Sigmoid colon (tissue), 4 donors: Measurements from ENCODE around the gene C1orf141.

Experiments
- CTCF ChIP-seq, 4 experiments: fragments of 450-650 bp in 3 of 4; fragments of 200-600 bp in 1 of 4; IDR thresholded peaks; one replicate each; pipeline ENCODE4 v1.5.1; 2016 to 2019; ENCODE audit warnings: antibody characterized with exemption in 4 of 4, mild to moderate bottlenecking in 3 of 4, moderate library complexity in 2 of 4
- EP300 ChIP-seq, 4 donors: sonication (generic); formaldehyde crosslinking; IDR thresholded peaks; one replicate each; pipeline ENCODE4 v1.6.1; 2017; ENCODE audit warnings: antibody characterized with exemption in 4 of 4
- POLR2A ChIP-seq, 2 donors: fragments of 450-650 bp; IDR thresholded peaks; one replicate each; pipeline ENCODE4 v1.6.1; 2016; ENCODE audit warnings: antibody characterized with exemption in 2 of 2, mild to moderate bottlenecking in 2 of 2, moderate library complexity in 2 of 2
- POLR2AphosphoS5 ChIP-seq, 4 donors: sonication (generic); formaldehyde crosslinking; IDR thresholded peaks; one replicate each; pipeline ENCODE4 v1.6.1; 2017; ENCODE audit warnings: antibody characterized with exemption in 4 of 4

- TF ChIP-seq POLR2A (IDR thresholded peaks at IDR 0.05) = no peak
- no peak for TF ChIP-seq CTCF (IDR thresholded peaks at IDR 0.05)
- TF ChIP-seq POLR2AphosphoS5 (IDR thresholded peaks at IDR 0.05) = no peak
- no peak for TF ChIP-seq EP300 (IDR thresholded peaks at IDR 0.05)
Measured at GRCh38 chr1:67077593-67077992, 57.2 kb downstream of the C1orf141 start.
